ENCODE data around the gene L1CAM.

DNA sequence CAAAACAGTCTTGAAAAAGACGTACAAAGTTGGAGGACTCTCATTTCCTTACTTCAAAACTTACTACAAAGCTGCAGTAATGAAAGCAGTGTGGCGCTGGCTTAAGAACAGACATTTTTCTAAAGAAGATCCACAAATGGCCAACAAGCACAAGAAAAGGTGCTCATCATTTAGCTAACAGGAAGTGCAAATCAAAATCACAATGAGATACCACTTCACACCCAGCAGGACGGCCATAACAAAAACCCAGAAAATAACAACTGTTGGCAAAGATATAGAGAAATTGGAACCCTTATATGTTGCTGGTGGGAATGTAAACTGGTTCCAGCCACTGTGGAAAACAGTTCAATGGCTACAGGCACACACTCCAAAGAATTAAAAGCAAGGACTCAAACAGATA is 59.0 kb downstream of the L1CAM start:
- no peak for TF ChIP-seq CTCF (IDR thresholded peaks at IDR 0.05; ENCODE audit: insufficient read depth, low read length, poor library complexity, severe bottlenecking)
- TF ChIP-seq EZH2phosphoT487 (conservative IDR thresholded peaks at IDR 0.05; ENCODE audit: low read length) = no peak
